A549 treated with dexamethasone at 1 μM for 4 hours (cell line): ENCODE measurements around the gene ASH1L. TPM values are rescaled to one million over a fixed set of nuclear protein-coding genes. Genes with fewer than 3 reads are reported as not detected.

Experiments
- total RNA-seq: library from RNA; stranded (reverse); fragments of 200-300 nt; extraction: Qiagen RNA extraction; gene quantifications from 5 replicates; pipeline ENCODE4 v1.2.3, GENCODE V29; 2022

Gene ASH1L
- 8.6 to 14.0 TPM (median 11.3 TPM) in 5 replicates for total RNA-seq

GRCh38 chr1:155562581-155563376, at the start of gene ASH1L:
ASH1L (minus strand) TSS chr1:155562803; CDS start chr1:155521519, 41,284 bp downstream.

GRCh38 chr1:155609515-155610256, 47.1 kb upstream of the ASH1L start, which contains the start of gene MSTO1:
MSTO1 (plus strand) TSS chr1:155610218; CDS start chr1:155610249, 31 bp downstream.

GRCh38 chr1:155320661-155321617, 241.7 kb downstream of the ASH1L start, which contains the start of gene RUSC1:
RUSC1 (plus strand) TSS chr1:155320894; CDS start chr1:155321774, 880 bp downstream.

GRCh38 chr1:155308493-155309422, 253.8 kb downstream of the ASH1L start, which contains the start of gene FDPS:
FDPS (plus strand) TSS chr1:155308866; CDS start chr1:155309790, 924 bp downstream.

GRCh38 chr1:155301342-155301841, 261.2 kb downstream of the ASH1L start, which contains the start of gene PKLR:
PKLR (minus strand) TSS chr1:155301438; CDS start chr1:155301395, 43 bp downstream.

Other genes starting within 250 kb of the ASH1L start
- gene RUSC1, start 241.9 kb downstream of the ASH1L start, total RNA-seq: 35.2 to 46.8 TPM (median 45.3 TPM) in 5 replicates
- 34.9 to 42.4 TPM (median 39.8 TPM) in 5 replicates for gene MSTO1, start 47.4 kb upstream of the ASH1L start, total RNA-seq
- 43.9 to 48.2 TPM (median 47.6 TPM) in 5 replicates for gene YY1AP1, start 126.0 kb upstream of the ASH1L start, total RNA-seq
- 110 to 146 TPM (median 115 TPM) in 5 replicates for gene DAP3, start 126.3 kb upstream of the ASH1L start, total RNA-seq